Choroid plexus epithelial cell (primary cell): ENCODE results near the gene MSH5.

Experiments
- DNase-seq: peaks from one replicate; pipeline ENCODE4 v3.0.0-alpha.2; 2010; ENCODE audit warnings: low read depth
- H3K4me3 ChIP-seq: 2 replicates; pipeline ENCODE4 v1.5.1; 2011; ENCODE audit warnings: low read depth, mild to moderate bottlenecking, control low read depth, low read length, moderate library complexity
- CTCF ChIP-seq: conservative IDR thresholded peaks from 2 replicates; pipeline ENCODE4 v1.5.1; 2011; ENCODE audit warnings: low read depth, mild to moderate bottlenecking, control low read depth, inconsistent platforms, low read length, moderate library complexity

MSH5 gene

DNA sequence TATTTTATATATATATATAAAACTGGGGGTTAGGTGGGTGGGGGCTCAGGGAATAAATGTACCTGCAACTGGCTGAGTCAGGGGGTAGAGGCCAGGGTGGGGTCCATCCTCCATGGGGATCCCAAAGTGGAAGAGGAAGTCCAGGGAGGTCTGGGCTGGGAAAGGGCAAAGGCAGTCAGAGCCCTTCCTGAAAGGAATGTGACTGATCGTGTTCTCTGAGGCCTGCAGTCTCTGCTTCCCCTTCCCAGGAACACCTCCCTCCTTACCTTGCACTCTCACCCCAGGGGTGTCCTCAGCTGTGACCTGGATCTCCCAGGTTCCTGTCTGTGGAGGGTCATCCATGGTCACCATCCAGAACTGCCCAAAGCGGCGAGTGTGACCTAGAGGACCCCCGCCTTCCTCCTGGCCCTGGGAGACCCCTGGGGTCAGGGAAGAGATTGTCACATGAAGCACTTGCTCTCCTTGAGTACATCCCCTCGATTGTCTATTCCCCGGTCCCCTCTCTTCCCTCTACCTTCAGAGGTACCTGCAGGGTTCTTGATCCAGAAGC lies 27.4 kb downstream of the MSH5 start:
- TF ChIP-seq CTCF, result no peak
- no peak overlapping the region for H3K4me3 ChIP-seq
- no peak for DNase-seq

GRCh38 chr6:31768363-31769257 lies 28.8 kb downstream of the MSH5 start:
- no peak for TF ChIP-seq CTCF
- no peak overlapping the region for H3K4me3 ChIP-seq
- no peak for DNase-seq

- no peak overlapping the region for H3K4me3 ChIP-seq
- peak; percentile 88 for TF ChIP-seq CTCF
- peak; percentile 68 for DNase-seq
Observed at GRCh38 chr6:31769684-31770371, 30.0 kb downstream of the MSH5 start.

GRCh38 chr6:31770860-31771259 lies 31.1 kb downstream of the MSH5 start:
- no peak for TF ChIP-seq CTCF
- no peak for DNase-seq
- H3K4me3 ChIP-seq, result no peak overlapping the region

- no peak for TF ChIP-seq CTCF
- DNase-seq, result no peak
- no peak overlapping the region for H3K4me3 ChIP-seq
Observed at GRCh38 chr6:31771992-31772358, 32.2 kb downstream of the MSH5 start.

GRCh38 chr6:31775184-31775583 lies 35.4 kb downstream of the MSH5 start:
- H3K4me3 ChIP-seq, result no peak overlapping the region
- no peak for TF ChIP-seq CTCF
- no peak for DNase-seq
